DND-41 (cell line): Measurements from ENCODE around the gene NELFE.
"Not testable (repeated sequence)": the region's sequence is repeated elsewhere in the genome, so short reads cannot be mapped to it uniquely, and the experiment has no call there.

Experiments used
- CTCF ChIP-seq: IDR thresholded peaks from 2 replicates; pipeline ENCODE4 v1.5.1; 2012; ENCODE audit warnings: borderline replicate concordance, low read length, moderate library complexity, mild to moderate bottlenecking; ENCODE audit not compliant: poor library complexity, severe bottlenecking; ENCODE audit errors: extremely low read depth
- EZH2 ChIP-seq: IDR thresholded peaks from 3 replicates; pipeline ENCODE4 v1.6.1; 2012; ENCODE audit warnings: borderline replicate concordance, low read depth, mild to moderate bottlenecking, moderate library complexity, low read length, inconsistent platforms; ENCODE audit not compliant: severe bottlenecking

DNA sequence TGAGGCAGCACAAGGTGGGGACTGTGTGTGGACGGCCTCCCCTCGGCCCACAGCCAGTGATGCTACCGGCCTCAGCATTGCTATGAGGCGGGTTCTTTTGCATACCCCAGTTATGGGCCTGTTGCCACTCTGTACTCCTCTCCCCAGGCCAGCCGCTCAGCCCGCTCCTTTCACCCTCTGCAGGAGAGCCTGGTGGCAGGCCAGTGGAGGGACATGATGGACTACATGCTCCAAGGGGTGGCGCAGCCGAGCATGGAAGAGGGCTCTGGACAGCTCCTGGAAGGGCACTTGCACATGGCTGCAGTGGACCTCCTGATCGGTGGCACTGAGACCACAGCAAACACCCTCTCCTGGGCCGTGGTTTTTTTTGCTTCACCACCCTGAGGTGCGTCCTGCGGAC, 48.3 kb upstream of the NELFE start:
- TF ChIP-seq CTCF, EZH2: not testable (repeated sequence)
